ENCODE measurements around the gene KCNQ1.

Gene KCNQ1

GRCh38 chr11:2464451-2465165 is 19.8 kb downstream of the KCNQ1 start:
- Histone ChIP-seq H3K4me1 (ENCODE audit: control extremely low read depth in 1 of 4, control insufficient read depth in 4 of 4, insufficient read depth in 4 of 4, low read length in 3 of 4) (peaks cover 0 to 28% (median 14%) of the 10 kb centered on the region in 4 experiments), H3K36me3 (ENCODE audit: control insufficient read depth in 4 of 4, insufficient read depth in 4 of 4, low read length in 3 of 4) (no peaks in the 10 kb centered on the region), H3K4me3 (ENCODE audit: control insufficient read depth in 1 of 7, extremely low read depth in 1 of 7, insufficient read depth in 4 of 7, low read depth in 2 of 7, low read length in 6 of 7) (no peak overlapping the region), H3K27me3 (replicated peaks in 2 of 5; ENCODE audit: control insufficient read depth in 4 of 5, insufficient read depth in 5 of 5, low read length in 4 of 5) (peaks cover 0 to 3% (median 0%) of the 10 kb centered on the region in 5 experiments), H3K9me3 (ENCODE audit: control extremely low read depth in 1 of 5, control insufficient read depth in 4 of 5, insufficient read depth in 2 of 5, low read depth in 1 of 5, low read length in 4 of 5) (no peaks in the 10 kb centered on the region), H3K27ac (ENCODE audit: insufficient read depth in 1 of 2, low read depth in 1 of 2, low read length in 2 of 2, poor library complexity in 1 of 2, severe bottlenecking in 2 of 2) (no peak overlapping the region)
- no peak for DNase-seq
- CTCF ChIA-PET, result interaction anchor here (0.6 to 4.4 kb wide), 7 partner anchors 12 to 488 kb away, joined by 3 to 21 read pairs (median 3); no protein-coding TSS in a partner anchor
- POLR2A ChIA-PET, result no interaction called here
- 98% methylated on average over 7 of the region's 13 CpGs for WGBS (ENCODE audit: insufficient coverage)

GRCh38 chr11:2465202-2466068 is 20.6 kb downstream of the KCNQ1 start:
- H3K9me3 ChIP-seq (ENCODE audit: control extremely low read depth in 1 of 5, control insufficient read depth in 4 of 5, insufficient read depth in 2 of 5, low read depth in 1 of 5, low read length in 4 of 5), result no peaks in the 10 kb centered on the region
- H3K4me1 ChIP-seq (ENCODE audit: control extremely low read depth in 1 of 4, control insufficient read depth in 4 of 4, insufficient read depth in 4 of 4, low read length in 3 of 4), result peaks cover 0 to 28% (median 14%) of the 10 kb centered on the region in 4 experiments
- peaks cover 0 to 3% (median 0%) of the 10 kb centered on the region in 5 experiments for H3K27me3 ChIP-seq (replicated peaks in 2 of 5; ENCODE audit: control insufficient read depth in 4 of 5, insufficient read depth in 5 of 5, low read length in 4 of 5)
- H3K4me3 ChIP-seq (ENCODE audit: control insufficient read depth in 1 of 7, extremely low read depth in 1 of 7, insufficient read depth in 4 of 7, low read depth in 2 of 7, low read length in 6 of 7), result no peak overlapping the region
- no peak for DNase-seq
- POLR2A ChIA-PET, result no interaction called here
- 95% methylated on average over 17 of the region's 20 CpGs for WGBS (ENCODE audit: insufficient coverage)
- H3K27ac ChIP-seq (ENCODE audit: insufficient read depth in 1 of 2, low read depth in 1 of 2, low read length in 2 of 2, poor library complexity in 1 of 2, severe bottlenecking in 2 of 2), result no peak overlapping the region
- H3K36me3 ChIP-seq (ENCODE audit: control insufficient read depth in 4 of 4, insufficient read depth in 4 of 4, low read length in 3 of 4), result no peaks in the 10 kb centered on the region
- CTCF ChIA-PET, result interaction anchor here (0.6 to 4.4 kb wide), 9 partner anchors 9 to 487 kb away, joined by 3 to 21 read pairs (median 3); no protein-coding TSS in a partner anchor

GRCh38 chr11:2466069-2466801 is 21.4 kb downstream of the KCNQ1 start:
- WGBS (ENCODE audit: insufficient coverage), result 100% methylated on average over 8 of the region's 9 CpGs
- H3K9me3 ChIP-seq (ENCODE audit: control extremely low read depth in 1 of 5, control insufficient read depth in 4 of 5, insufficient read depth in 2 of 5, low read depth in 1 of 5, low read length in 4 of 5), result no peaks in the 10 kb centered on the region
- H3K4me1 ChIP-seq (ENCODE audit: control extremely low read depth in 1 of 4, control insufficient read depth in 4 of 4, insufficient read depth in 4 of 4, low read length in 3 of 4), result peaks cover 0 to 28% (median 14%) of the 10 kb centered on the region in 4 experiments
- ChIA-PET CTCF (interaction anchor here (0.9 to 4.4 kb wide), 4 partner anchors 9 to 67 kb away, joined by 3 to 21 read pairs (median 3); no protein-coding TSS in a partner anchor), POLR2A (no interaction called here)
- H3K36me3 ChIP-seq (ENCODE audit: control insufficient read depth in 4 of 4, insufficient read depth in 4 of 4, low read length in 3 of 4), result no peaks in the 10 kb centered on the region
- H3K4me3 ChIP-seq (ENCODE audit: control insufficient read depth in 1 of 7, extremely low read depth in 1 of 7, insufficient read depth in 4 of 7, low read depth in 2 of 7, low read length in 6 of 7), result no peak overlapping the region
- DNase-seq, result no peak
- H3K27me3 ChIP-seq (replicated peaks in 2 of 5; ENCODE audit: control insufficient read depth in 4 of 5, insufficient read depth in 5 of 5, low read length in 4 of 5), result peaks cover 0 to 3% (median 0%) of the 10 kb centered on the region in 5 experiments
- H3K27ac ChIP-seq (ENCODE audit: insufficient read depth in 1 of 2, low read depth in 1 of 2, low read length in 2 of 2, poor library complexity in 1 of 2, severe bottlenecking in 2 of 2), result no peak overlapping the region

GRCh38 chr11:2466869-2467694 is 22.3 kb downstream of the KCNQ1 start:
- Histone ChIP-seq H3K27me3 (replicated peaks in 2 of 5; ENCODE audit: control insufficient read depth in 4 of 5, insufficient read depth in 5 of 5, low read length in 4 of 5) (peaks cover 0 to 3% (median 0%) of the 10 kb centered on the region in 5 experiments), H3K9me3 (ENCODE audit: control extremely low read depth in 1 of 5, control insufficient read depth in 4 of 5, insufficient read depth in 2 of 5, low read depth in 1 of 5, low read length in 4 of 5) (no peaks in the 10 kb centered on the region), H3K36me3 (ENCODE audit: control insufficient read depth in 4 of 4, insufficient read depth in 4 of 4, low read length in 3 of 4) (no peaks in the 10 kb centered on the region), H3K4me3 (ENCODE audit: control insufficient read depth in 1 of 7, extremely low read depth in 1 of 7, insufficient read depth in 4 of 7, low read depth in 2 of 7, low read length in 6 of 7) (peak overlapping the region in 1 of 7 experiments; percentile 6), H3K27ac (ENCODE audit: insufficient read depth in 1 of 2, low read depth in 1 of 2, low read length in 2 of 2, poor library complexity in 1 of 2, severe bottlenecking in 2 of 2) (no peak overlapping the region), H3K4me1 (ENCODE audit: control extremely low read depth in 1 of 4, control insufficient read depth in 4 of 4, insufficient read depth in 4 of 4, low read length in 3 of 4) (peaks cover 0 to 28% (median 14%) of the 10 kb centered on the region in 4 experiments)
- ChIA-PET CTCF (interaction anchor here (4.4 kb wide), 1 partner anchor 66 kb away, joined by 21 read pairs; no protein-coding TSS in a partner anchor), POLR2A (no interaction called here)
- 79% methylated on average over 10 of the region's 16 CpGs for WGBS (ENCODE audit: insufficient coverage)
- peak; percentile 54 to 83 (median 80) for DNase-seq

GRCh38 chr11:2467695-2468055 is 22.9 kb downstream of the KCNQ1 start:
- H3K4me1 ChIP-seq (ENCODE audit: control extremely low read depth in 1 of 4, control insufficient read depth in 4 of 4, insufficient read depth in 4 of 4, low read length in 3 of 4), result peaks cover 0 to 28% (median 14%) of the 10 kb centered on the region in 4 experiments
- POLR2A ChIA-PET, result no interaction called here

More at GRCh38 chr11:2467695-2468055, 22.9 kb downstream of the KCNQ1 start:
- H3K4me3 ChIP-seq (ENCODE audit: control insufficient read depth in 1 of 7, extremely low read depth in 1 of 7, insufficient read depth in 4 of 7, low read depth in 2 of 7, low read length in 6 of 7), result no peak overlapping the region
- H3K27ac ChIP-seq (ENCODE audit: insufficient read depth in 1 of 2, low read depth in 1 of 2, low read length in 2 of 2, poor library complexity in 1 of 2, severe bottlenecking in 2 of 2), result no peak overlapping the region
- CTCF ChIA-PET, result interaction anchor here (4.4 kb wide), 1 partner anchor 65 kb away, joined by 21 read pairs; no protein-coding TSS in a partner anchor
- H3K27me3 ChIP-seq (replicated peaks in 2 of 5; ENCODE audit: control insufficient read depth in 4 of 5, insufficient read depth in 5 of 5, low read length in 4 of 5), result peaks cover 0 to 3% (median 0%) of the 10 kb centered on the region in 5 experiments
- WGBS (ENCODE audit: insufficient coverage), result 83% methylated on average over 5 of the region's 7 CpGs
- no peaks in the 10 kb centered on the region for H3K9me3 ChIP-seq (ENCODE audit: control extremely low read depth in 1 of 5, control insufficient read depth in 4 of 5, insufficient read depth in 2 of 5, low read depth in 1 of 5, low read length in 4 of 5)
- DNase-seq, result no peak
- no peaks in the 10 kb centered on the region for H3K36me3 ChIP-seq (ENCODE audit: control insufficient read depth in 4 of 4, insufficient read depth in 4 of 4, low read length in 3 of 4)

Data from common myeloid progenitor, CD34-positive (primary cell).